ENCODE results near the gene CAV1.
"Not testable (repeated sequence)": the region's sequence is repeated elsewhere in the genome, so short reads cannot be mapped to it uniquely, and the experiment has no call there.

The CAV1 gene, protein sequence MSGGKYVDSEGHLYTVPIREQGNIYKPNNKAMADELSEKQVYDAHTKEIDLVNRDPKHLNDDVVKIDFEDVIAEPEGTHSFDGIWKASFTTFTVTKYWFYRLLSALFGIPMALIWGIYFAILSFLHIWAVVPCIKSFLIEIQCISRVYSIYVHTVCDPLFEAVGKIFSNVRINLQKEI

DNA sequence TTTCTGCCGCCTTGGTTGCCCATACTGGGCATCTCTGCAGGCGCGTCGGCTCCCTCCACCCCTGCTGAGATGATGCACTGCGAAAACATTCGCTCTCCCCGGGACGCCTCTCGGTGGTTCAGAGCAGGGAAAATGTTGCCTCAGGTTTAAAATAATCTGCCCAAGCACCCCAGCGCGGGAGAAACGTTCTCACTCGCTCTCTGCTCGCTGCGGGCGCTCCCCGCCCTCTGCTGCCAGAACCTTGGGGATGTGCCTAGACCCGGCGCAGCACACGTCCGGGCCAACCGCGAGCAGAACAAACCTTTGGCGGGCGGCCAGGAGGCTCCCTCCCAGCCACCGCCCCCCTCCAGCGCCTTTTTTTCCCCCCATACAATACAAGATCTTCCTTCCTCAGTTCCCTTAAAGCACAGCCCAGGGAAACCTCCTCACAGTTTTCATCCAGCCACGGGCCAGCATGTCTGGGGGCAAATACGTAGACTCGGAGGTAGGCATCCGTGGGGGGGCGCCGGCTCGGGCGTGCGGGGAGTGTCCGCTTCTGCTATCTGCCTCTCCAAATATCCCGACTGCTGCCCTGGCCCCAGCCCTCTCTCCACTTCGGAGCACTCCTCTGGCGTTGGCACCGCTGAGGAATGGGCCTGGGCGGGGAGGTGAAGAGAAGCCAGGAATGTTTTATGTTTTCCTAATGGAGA lies at the start of gene CAV1:
CAV1 (plus strand) TSS at position 428 of the 689 bp plus-strand sequence; CDS start at position 455, 27 bp downstream.
- DNase-seq (ENCODE audit: low read depth in 2 of 2), result peak; percentile 84 to 85

DNA sequence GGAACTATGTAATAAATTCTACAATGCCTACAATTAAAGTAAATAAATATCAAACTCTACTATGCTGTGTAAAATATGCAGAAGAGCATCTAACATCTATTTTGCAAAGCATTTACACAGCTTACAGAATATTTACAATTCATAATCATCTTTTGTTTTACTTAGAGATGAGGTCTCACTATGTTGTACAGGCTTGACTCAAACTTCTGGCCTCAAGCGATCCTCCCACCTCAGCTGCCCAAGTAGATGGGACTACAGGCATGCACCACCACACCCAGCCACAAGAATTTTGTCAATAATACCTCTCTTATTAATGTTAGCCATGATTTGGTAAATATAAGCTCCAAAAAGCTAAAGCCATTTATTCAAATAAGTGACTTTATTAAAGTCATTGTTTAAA lies 47.2 kb upstream of the CAV1 start:
- DNase-seq (ENCODE audit: low read depth in 2 of 2), result no peak

DNA sequence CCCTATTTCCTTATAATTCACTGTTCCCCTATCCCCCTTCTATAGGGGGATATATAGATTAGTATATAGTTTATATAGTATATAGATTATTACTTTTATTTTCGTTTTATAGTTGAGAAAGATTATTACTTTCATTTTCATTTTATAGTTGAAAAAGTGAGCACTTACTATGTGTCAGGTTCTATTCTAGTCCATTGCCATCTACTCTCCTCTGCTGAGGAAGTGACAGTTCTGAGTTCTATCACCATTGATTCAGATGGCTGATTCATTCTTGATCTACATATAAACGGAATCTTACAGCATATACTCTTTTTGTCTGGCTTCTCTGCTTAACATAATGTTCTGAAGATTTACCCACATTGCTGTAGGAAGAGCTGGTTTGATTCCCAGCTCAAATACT lies 46.0 kb upstream of the CAV1 start:
- DNase-seq (ENCODE audit: low read depth in 2 of 2), result no peak

DNA sequence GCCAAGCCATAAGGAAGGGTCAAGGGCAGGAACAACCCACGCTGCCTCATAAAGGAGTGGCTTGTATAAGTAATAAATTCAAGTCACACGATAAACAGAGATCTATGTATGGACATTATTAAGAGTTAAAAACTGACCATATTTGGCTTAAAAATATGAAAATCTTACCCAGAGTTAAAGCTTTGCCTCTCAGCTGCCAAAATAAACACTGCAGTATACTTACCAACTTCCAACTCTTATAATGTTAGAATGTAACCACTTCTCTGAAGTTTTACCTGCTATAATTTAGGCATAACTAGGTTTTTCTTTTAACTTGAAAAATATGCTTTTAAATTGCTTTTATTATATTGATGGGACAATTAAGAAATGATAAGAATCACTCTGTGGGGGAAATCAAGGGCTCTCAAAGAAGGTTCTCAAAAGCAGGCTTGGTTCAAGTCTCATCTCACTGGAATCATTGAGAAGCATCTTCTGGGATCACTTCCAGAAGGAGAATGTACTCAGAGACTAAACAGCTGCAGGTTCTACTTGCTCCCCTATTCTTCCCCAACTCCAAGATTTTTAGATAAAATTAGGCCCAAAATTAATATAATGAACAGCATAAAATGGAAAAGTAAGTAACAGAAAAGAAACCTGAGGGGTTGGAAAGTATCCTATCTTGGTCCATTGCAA lies 41.4 kb upstream of the CAV1 start:
- DNase-seq (ENCODE audit: low read depth in 2 of 2), result no peak

DNA sequence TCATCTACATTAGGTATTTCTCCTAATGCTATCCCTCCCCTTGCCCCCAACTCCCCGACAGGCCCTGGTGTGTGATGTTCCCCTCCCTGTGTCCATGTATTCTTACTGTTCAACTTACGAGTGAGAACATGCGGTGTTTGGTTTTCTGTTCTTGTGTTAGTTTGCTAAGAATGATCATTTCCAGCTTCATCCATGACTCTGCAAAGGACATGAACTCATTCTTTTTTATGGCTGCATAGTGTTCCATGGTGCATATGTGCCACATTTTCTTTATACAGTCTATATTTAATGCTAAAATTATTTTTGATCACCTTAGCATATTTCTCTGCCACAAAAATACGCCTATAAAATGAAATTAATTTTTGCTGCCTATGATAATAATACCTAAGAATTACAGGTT lies 40.4 kb upstream of the CAV1 start:
- not testable (repeated sequence) for DNase-seq (ENCODE audit: low read depth in 2 of 2)

DNA sequence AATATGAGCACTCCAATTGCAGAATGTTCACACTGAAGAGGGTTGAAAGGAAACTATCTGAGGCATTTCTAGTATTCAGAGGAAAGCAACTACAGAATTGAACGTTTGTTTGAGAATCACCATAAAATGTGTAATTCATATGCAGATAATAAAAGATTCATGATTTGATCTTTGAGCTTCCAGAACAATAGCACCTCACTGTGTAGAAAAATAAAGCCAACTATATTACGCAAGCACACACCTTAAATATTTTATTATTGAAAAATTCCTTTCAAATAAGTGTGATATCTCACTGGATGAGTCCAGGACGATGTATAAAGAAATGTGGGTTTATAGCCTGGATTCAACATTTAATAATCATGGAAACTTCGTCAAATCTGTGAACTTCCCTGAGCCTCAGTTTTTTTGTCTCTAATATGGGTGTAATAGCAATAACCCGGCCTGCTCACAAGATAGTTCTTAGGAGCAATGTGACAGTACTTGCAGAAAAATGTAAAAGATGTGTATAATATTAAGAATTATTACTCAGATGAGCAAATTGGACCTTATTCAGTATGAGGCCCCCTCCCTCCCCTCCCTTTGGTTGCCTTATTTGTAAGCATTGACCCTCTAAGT lies 36.8 kb upstream of the CAV1 start:
- no peak for DNase-seq (ENCODE audit: low read depth in 2 of 2)

DNA sequence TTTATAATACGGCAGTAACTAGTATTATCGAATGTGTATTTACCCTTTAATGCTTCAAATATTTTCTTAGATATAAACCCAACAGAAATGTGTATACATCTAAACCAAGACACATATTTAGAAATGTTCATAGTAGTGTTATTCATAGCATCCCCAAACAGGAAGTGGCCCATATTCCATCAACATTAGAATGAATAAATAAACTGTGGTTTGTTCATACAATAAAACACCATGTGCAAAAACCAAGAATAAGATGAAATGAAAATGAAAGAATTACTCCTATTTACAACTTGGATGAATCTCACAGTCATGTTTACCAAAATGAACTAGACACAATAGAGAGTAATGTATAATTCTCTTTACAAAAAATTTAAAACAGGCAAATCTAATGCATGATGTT lies 34.5 kb upstream of the CAV1 start:
- no peak for DNase-seq (ENCODE audit: low read depth in 2 of 2)

DNA sequence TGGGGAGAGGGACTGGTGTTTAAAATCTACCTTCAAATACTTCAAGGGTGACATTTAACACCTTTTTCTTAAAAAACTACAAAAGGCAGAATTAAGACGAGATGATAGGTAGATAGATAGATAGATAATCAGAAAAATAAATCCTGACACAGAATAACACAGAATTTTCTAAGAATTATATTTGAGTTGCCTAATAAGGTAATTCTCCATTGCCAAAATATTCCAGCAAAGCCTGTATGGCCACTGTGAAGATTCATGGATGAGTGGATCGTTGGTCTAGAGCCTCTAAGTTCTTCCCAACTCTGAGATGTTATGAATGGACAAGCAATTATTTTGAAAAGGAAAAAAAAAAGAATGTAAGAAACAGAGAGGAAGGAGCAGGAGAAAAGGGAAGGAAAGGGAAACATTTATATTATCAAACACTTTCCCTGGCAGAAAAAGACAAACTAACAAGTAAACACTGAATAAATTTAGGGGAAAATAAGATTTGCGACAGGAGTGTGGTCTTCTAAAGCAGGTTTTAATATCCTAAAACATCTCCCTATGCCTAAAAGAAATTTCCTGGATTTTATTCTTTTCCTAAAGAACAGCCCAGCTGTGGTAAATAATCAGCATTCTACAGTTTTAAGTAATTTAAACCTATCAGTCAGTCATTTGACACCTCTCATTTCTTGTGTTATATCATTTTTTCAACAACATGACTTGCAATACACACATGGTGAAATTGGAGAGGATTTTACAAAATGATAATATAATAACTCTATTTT lies 32.8 kb upstream of the CAV1 start:
- DNase-seq (ENCODE audit: low read depth in 2 of 2), result no peak

DNA sequence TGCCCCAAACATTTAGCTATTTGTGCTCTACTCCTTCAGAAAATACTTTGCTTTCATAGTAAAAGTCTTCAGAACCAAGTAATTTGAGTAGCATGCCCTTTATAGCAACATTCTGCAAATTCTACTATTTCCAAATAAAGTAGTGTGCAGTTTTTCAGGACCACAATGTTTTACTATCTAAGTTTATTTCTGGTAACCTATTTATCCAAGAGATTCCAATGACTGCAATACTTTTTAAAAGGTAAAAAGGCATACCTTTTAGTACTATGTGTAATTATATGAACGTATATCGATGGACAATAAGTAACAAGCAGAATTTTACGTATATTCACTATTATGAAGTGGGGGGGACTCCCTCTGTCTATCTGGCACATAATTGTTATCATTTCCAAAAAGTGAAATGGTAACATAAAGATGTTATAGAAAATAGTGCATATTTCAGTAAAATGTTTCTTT lies 32.2 kb upstream of the CAV1 start:
- no peak for DNase-seq (ENCODE audit: low read depth in 2 of 2)

DNA sequence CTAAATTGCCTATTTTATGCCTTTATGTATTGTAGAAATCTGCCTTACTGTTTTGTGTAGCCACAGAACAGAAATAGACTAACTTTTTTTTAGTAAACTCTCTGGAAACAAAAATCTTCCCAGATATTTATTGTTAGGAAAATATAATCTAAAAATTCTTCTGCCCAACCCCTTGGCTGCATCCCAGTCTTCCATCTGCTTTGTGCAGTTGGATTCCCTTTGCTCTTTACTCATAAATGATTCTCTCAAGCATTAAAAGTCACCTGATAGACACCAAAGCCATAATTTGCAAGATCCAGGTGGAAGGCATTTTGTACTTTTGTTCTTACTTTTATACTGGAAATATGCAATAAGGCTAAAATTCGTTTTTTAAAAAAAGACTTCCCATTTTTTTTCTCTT lies 31.4 kb upstream of the CAV1 start:
- no peak for DNase-seq (ENCODE audit: low read depth in 2 of 2)

DNA sequence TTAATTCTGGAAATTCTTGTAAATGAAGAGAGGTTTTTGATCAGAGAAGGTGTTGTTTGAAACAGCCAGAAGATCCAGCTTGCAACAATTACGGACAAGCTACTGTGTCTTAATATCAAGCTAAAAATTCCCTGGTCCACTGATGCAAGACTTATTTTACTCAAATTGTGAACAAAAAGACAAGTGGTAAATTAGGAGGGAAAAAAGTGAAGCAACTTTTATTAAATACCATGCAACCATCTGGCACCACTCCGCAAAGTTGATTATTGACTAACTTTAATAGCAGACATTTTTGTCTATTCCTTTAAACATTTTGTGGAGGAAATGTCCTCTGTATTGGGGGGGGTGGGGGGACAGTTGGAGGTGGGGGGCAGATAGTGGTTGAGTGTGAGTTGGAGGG lies 30.4 kb upstream of the CAV1 start:
- no peak for DNase-seq (ENCODE audit: low read depth in 2 of 2)

DNA sequence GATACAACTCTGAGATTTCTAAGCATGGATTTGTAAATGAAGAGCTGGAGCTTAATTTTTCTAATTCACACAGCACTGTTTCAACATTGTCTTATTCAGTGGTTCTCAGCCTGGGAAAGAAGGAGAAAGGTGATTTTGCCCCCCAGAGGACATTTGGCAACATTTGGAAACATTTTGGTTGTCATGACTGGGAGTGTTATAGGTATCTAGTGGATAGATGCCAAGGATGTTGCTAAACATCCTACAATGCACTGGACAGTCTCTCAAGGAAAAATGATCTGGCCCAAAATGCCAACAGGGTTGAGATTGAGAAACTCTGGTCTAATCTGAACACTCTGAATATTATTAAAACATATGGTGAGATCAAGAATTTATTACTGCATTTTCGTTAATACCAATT lies 29.1 kb upstream of the CAV1 start:
- DNase-seq (ENCODE audit: low read depth in 2 of 2), result no peak

DNA sequence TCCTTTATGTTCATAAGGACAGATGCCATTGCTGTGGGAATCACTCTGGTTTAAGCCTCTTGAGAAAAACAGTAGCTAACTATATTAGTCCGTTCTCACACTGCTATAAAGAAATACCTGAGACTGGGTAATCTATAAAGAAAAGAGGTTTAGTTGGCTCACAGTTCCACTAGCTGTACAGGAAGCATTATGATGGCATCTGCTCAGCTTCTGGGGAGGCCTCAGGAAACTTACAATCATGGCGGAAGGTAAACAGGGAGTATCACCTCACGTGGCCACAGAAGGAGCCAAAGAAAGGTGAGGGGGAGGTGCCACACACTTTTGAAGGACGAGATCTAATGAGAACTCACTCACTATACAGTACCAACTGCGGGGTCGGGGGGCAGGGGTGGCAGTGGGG lies 28.2 kb upstream of the CAV1 start:
- DNase-seq (ENCODE audit: low read depth in 2 of 2), result no peak

DNA sequence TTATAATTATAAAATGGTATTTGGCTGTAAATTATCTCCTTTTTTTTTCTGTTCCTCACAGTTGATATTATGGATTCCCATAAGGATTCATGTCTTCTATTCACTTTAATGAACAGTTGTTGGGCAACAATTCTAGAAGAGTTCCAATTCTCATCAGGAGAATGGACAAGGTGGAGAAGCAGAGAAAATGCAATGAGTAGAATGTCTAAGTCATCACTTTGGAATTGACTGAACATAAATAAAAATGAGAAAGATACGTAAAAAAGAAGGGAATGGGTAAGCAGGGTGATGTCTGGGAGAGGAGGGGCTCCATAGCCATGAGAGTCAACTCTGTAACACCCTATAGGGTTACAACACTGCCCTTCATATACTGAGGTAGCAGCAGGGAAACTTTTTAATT lies 27.1 kb upstream of the CAV1 start:
- DNase-seq (ENCODE audit: low read depth in 2 of 2), result no peak

DNA sequence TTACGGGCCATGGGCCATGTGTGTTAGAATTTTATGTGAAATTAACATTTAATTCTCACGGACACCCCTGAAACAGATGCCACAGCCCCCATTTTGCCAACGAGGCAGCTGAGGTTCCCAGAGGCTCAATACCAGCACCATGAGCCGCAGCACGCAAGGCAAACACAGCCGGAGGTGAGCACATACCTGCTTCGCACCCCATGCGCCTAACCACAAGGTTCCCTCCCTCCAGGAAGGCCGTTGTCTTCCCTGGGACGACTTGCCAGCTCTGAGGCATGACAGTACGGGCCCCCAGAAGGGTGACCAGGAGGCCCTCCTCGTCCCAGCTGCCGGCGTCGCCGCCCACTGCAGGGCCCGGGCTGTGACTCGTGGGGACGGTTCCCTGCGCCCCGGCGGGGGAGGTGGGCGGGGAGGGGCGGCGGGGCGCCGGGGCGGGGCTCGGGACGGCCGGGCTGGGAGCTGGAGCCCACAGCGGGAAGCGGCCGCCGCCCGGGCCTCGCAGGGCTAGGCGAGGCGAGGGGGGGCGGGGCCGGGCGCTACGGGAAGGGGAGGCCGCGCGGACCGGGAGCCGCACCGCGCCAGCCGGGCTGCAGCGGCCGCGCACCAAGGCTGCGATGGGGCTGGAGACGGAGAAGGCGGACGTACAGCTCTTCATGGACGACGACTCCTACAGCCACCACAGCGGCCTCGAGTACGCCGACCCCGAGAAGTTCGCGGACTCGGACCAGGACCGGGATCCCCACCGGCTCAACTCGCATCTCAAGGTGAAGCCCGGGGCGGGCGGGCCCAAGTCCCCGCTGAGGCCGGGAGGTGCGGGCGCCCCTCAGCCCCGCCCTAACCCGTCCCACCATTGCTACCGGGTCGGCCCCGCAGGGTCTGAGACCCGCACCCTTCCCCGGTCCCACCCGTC lies 25.4 kb upstream of the CAV1 start, which contains the start of gene CAV2:
CAV2 (plus strand) TSS at position 571 of the 910 bp plus-strand sequence; CDS start at position 615, 44 bp downstream.
- DNase-seq (ENCODE audit: low read depth in 2 of 2), result peak in 1 of 2 experiments; percentile 27

DNA sequence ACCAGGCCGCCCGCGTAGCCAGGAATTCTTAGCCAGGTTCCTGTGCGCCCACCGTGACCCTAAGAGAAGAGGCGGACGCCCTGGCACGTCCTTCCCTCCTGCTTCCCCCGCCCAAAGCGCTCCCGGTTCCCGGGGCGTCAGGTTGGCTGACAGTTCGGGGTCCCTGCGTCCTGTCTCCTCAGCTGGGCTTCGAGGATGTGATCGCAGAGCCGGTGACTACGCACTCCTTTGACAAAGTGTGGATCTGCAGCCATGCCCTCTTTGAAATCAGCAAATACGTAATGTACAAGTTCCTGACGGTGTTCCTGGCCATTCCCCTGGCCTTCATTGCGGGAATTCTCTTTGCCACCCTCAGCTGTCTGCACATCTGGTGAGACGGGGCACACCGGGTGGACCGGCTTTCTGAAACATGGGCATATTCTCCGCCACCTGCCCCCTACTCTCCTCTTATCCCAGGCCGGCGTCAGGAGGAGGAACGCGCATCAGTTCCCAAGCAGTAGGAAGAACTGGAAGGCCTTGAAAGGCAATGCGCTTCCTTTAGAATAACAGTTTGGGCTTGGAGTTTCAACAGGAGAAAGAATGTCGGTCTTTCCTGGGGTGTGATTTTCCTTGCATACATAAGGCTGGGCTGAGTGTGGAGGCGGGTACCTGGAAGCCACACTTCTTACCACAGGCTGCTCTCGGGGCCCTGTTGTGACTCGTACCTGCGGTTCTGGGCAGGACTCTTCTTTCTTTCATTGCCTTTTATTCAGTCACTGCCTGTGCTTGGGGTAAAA lies 24.6 kb upstream of the CAV1 start:
- DNase-seq (ENCODE audit: low read depth in 2 of 2), result no peak

DNA sequence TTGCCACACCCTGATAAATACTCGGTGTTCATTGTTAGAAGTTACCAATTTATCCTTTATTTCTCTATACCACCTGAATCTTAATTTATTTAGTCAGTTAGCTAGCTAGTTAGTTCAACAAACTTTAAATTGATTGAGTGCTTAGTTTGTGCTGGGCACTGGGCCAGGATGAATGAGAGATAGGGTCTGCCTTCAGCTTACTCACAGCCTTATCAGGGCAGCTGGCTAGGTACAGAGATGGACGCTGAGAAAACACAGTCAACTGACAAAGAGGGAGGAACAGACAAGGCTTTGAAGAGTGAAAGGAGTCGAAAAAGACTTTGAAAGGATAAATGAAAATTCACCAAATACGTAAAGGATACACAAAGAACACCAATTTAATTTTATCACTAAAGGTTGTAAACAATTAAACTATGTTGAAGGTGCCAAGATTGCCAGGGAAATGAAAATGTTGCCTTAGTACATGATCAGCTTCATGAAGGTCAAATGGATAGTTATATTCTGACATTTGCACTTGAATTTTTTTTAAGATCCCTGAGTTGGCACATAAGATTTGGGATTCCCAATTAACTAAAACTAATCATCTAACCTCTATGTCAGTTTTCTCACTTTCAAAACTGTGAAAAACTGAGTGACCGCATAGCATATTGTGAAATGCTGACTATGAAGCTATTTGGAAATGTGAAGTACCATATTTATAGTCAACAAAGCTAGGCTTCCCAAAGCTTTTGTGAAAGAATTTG lies 23.2 kb upstream of the CAV1 start:
- DNase-seq (ENCODE audit: low read depth in 2 of 2), result no peak

DNA sequence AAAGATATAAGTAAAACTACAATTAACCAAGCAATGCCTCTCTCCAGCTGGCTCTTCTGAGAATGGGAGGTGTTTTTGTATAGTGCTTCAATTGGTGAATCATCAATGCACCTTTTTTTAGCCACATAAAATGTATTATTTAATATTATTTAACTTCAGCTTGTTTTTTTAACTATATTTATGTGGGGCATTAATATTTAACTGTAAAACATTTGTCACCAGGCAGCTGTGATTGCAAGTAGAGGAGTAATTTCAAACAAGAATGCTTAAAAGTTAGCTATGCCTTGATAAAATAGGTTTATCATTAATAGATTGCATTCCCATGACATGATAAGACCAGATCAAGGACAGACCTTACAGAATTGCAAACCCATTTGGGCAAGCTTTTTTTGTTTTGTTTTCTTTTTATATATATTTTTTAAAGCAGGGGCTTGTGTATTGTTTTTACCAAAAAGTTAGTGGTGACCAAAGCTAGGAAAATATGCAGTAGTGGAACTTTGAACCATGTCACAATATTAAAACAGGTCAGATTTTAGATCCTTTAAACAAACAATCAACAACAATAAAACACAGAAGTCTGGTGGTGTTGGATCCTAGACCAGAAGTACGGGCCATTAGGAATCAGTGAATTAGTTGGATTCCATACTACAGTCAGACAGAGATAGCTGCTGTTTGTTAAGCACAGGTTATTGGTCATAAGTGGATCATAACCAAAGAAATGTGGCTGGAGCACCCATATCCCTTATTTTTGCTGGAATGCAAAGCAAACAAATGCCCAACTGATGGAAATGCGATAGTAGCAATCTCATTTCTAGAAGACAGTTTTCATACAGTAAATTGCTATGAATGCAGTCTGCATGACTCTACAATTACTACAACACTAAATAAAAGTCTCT lies 22.4 kb upstream of the CAV1 start:
- DNase-seq (ENCODE audit: low read depth in 2 of 2), result no peak
